ENCODE measurements around the gene GPR27. TPM values are rescaled to one million over a fixed set of nuclear protein-coding genes. Genes with fewer than 3 reads are reported as not detected.

GPR27 gene
- total and polyA plus RNA-seq, 2 of the 8 experiments (the other 6 are each of a cell fraction or from before 2014, with no cell fraction given): 11.3 to 12.5 TPM

DNA sequence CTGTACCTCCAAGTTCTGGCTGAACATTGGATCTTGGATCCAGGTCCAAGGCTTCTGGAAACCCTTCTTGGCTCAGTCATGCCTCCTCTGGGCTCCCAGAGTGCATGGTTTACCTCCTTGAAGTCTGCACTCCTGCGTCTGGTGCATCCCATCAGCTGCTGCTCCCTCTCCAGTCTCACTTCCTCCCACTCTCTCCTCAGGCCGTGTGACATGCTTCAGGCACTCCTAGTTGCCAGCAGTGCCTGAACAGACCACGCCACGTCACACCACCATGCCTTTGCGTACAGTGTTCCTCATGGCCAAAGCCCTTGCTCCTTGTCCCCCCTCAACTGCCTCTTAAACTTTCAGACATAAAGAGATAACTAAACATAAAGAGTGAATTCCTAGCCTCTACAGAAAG lies 5.7 kb downstream of the GPR27 start:
- Histone ChIP-seq H4K91ac (replicated peaks; ENCODE audit: insufficient read length, low read length) (no peak overlapping the region), H3K79me2 (ENCODE audit: control insufficient read depth in 1 of 2, insufficient read depth in 2 of 2, low read length in 2 of 2) (no peaks in the 10 kb centered on the region; a peak in 1 of 4 replicates), H3K27ac (ENCODE audit: low read depth, low read length) (no peak overlapping the region), H4K5ac (ENCODE audit: insufficient read length, low read depth, low read length) (no peak overlapping the region), H2BK20ac (ENCODE audit: low read length) (no peak overlapping the region), H3K23me2 (ENCODE audit: low read depth, low read length) (peaks cover 5% of the 10 kb centered on the region; the same call in 1 of the 2 replicates), H3K9ac (replicated peaks in 1 of 4; ENCODE audit: extremely low read depth in 1 of 4, low read depth in 3 of 4, low read length in 3 of 4) (no peak overlapping the region), H2BK12ac (ENCODE audit: low read depth, low read length) (no peak overlapping the region; the same call in 1 of the 2 replicates), H3K56ac (replicated peaks; ENCODE audit: insufficient read length, low read depth, low read length) (no peak overlapping the region), H3K14ac (ENCODE audit: insufficient read length) (no peak overlapping the region), H2BK5ac (ENCODE audit: low read depth, low read length) (no peak overlapping the region), H3K27me3 (replicated peaks in 1 of 4; ENCODE audit: control insufficient read depth in 3 of 4, extremely low read depth in 1 of 4, insufficient read depth in 3 of 4, low read length in 3 of 4) (peaks cover 8 to 17% (median 14%) of the 10 kb centered on the region in 4 experiments; a peak in 6 of 7 replicates), H3K23ac (ENCODE audit: insufficient read length) (no peak overlapping the region), H3K79me1 (ENCODE audit: low read depth, low read length) (no peaks in the 10 kb centered on the region), H3K18ac (ENCODE audit: extremely low read depth, low read length) (no peak overlapping the region), H3K36me3 (ENCODE audit: control insufficient read depth in 2 of 4, insufficient read depth in 4 of 4, low read length in 3 of 4) (no peaks in the 10 kb centered on the region), H2AFZ (ENCODE audit: low read length) (no peak overlapping the region), H3K4ac (replicated peaks; ENCODE audit: insufficient read length, low read depth, low read length) (no peak overlapping the region), H4K20me1 (replicated peaks in 1 of 2; ENCODE audit: control insufficient read depth in 1 of 2, insufficient read depth in 2 of 2, low read length in 2 of 2) (no peaks in the 10 kb centered on the region), H3K4me2 (ENCODE audit: insufficient read depth in 1 of 2, low read depth in 2 of 2, low read length in 2 of 2) (no peak overlapping the region), H4K8ac (ENCODE audit: extremely low read depth, insufficient read depth, low read length) (no peak overlapping the region), H2BK15ac (ENCODE audit: low read length) (peak overlapping the region; percentile 99; the same call in 1 of the 2 replicates), H2BK120ac (replicated peaks; ENCODE audit: low read depth, low read length) (no peak overlapping the region), H3K9me3 (ENCODE audit: insufficient read depth in 2 of 2, low read depth in 1 of 2, low read length in 1 of 2) (no peaks in the 10 kb centered on the region), H3K4me3 (ENCODE audit: extremely low read depth in 1 of 4, insufficient read depth in 2 of 4, low read depth in 3 of 4, low read length in 4 of 4) (no peak overlapping the region), H3K4me1 (replicated peaks in 1 of 4; ENCODE audit: control insufficient read depth in 3 of 4, insufficient read depth in 4 of 4, low read length in 3 of 4) (peaks cover 0 to 7% (median 5%) of the 10 kb centered on the region in 4 experiments), H2AK5ac (ENCODE audit: low read depth, low read length) (no peak overlapping the region)
- no peak for FAIRE-seq
- TF ChIP-seq, protein P1, sequence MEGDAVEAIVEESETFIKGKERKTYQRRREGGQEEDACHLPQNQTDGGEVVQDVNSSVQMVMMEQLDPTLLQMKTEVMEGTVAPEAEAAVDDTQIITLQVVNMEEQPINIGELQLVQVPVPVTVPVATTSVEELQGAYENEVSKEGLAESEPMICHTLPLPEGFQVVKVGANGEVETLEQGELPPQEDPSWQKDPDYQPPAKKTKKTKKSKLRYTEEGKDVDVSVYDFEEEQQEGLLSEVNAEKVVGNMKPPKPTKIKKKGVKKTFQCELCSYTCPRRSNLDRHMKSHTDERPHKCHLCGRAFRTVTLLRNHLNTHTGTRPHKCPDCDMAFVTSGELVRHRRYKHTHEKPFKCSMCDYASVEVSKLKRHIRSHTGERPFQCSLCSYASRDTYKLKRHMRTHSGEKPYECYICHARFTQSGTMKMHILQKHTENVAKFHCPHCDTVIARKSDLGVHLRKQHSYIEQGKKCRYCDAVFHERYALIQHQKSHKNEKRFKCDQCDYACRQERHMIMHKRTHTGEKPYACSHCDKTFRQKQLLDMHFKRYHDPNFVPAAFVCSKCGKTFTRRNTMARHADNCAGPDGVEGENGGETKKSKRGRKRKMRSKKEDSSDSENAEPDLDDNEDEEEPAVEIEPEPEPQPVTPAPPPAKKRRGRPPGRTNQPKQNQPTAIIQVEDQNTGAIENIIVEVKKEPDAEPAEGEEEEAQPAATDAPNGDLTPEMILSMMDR (IDR thresholded peaks at IDR 0.05; ENCODE audit: control extremely low read depth in 1 of 3, insufficient read depth in 1 of 3, low read depth in 1 of 3, low read length in 3 of 3): no peak
- no peak for TF ChIP-seq SP4 (IDR thresholded peaks at IDR 0.05; ENCODE audit: low read length)
- TF ChIP-seq TCF12 (IDR thresholded peaks at IDR 0.05; ENCODE audit: low read depth, low read length): no peak
- POLR2A ChIA-PET (ENCODE audit: partially characterized antibody): no interaction called here
- CTCF ChIA-PET (ENCODE audit: partially characterized antibody): no interaction called here
- DNase-seq (ENCODE audit: low read depth in 1 of 2, low spot score in 2 of 2): no peak
- 87% methylated on average over 5 of the region's 5 CpGs; no CpG with 5 or more reads in 1 of the 2 experiments for WGBS, 2 experiments (ENCODE audit: extremely low coverage in 1 of 2, insufficient coverage in 1 of 2, insufficient read length in 1 of 2, insufficient replicate concordance in 2 of 2, low coverage in 1 of 2, low lambda C conversion rate in 2 of 2, missing lambda C conversion rate in 1 of 2)

Data from H1 (cell line).